GM12878 (cell line): ENCODE measurements around the gene NOVA2. TPM values are rescaled to one million over a fixed set of nuclear protein-coding genes. Genes with fewer than 3 reads are reported as not detected.

Experiments used
- GATAD2B ChIP-seq: fragments of 450-650 bp; conservative IDR thresholded peaks from 2 replicates; pipeline ENCODE4 v1.6.1; 2017; ENCODE audit warnings: low read depth, mild to moderate bottlenecking, moderate library complexity
- KLF5 ChIP-seq: fragments of 450-650 bp; IDR thresholded peaks from 2 replicates; pipeline ENCODE4 v1.6.1; 2014; ENCODE audit warnings: mild to moderate bottlenecking; ENCODE audit not compliant: partially characterized antibody
- MTA3 ChIP-seq: IDR thresholded peaks from 2 replicates; pipeline ENCODE4 v1.6.1; 2012; ENCODE audit warnings: low read length, inconsistent platforms, borderline replicate concordance
- RUNX3 ChIP-seq: IDR thresholded peaks from 2 replicates; pipeline ENCODE4 v1.6.1; 2012; ENCODE audit warnings: low read length, inconsistent platforms
- SPI1 ChIP-seq: IDR thresholded peaks from 2 replicates; pipeline ENCODE4 v1.6.1; 2011; ENCODE audit warnings: low read depth, mild to moderate bottlenecking, low read length, moderate library complexity, borderline replicate concordance; ENCODE audit not compliant: insufficient read depth
- polyA plus RNA-seq, 11 experiments: library from polyadenylated mRNA; depleted of rRNA in 4 of 11; unstranded in 6 of 11; stranded (reverse) in 5 of 11; fragments of >200 nt; fragmentation: Nextera tagmentation in 4 of 11; fragmentation: Illumina TruSeq in 1 of 11; extraction: Ambion mirVana in 4 of 11; extraction: Trizol in 1 of 11; gene quantifications; 1 replicate in 1 of 11; 2 replicates in 10 of 11; pipeline versions ENCODE4 v1.2.1 to v1.2.3, GENCODE V29; 2011 to 2016; ENCODE audit warnings: inconsistent platforms in 2 of 11, missing spikeins in 2 of 11, low read depth in 1 of 11
- total RNA-seq, 4 experiments: library from RNA; depleted of rRNA in 3 of 4; stranded (reverse); fragments of >200 nt in 3 of 4; fragmentation: Illumina TruSeq in 1 of 4; extraction: Trizol in 1 of 4; gene quantifications; 2 replicates each; pipeline versions ENCODE4 v1.2.1 to v1.2.3, GENCODE V29; 2013 to 2021
- TF ChIP-seq, protein P1 (sequence below): fragments of 450-650 bp; formaldehyde crosslinking; IDR thresholded peaks from 2 replicates; pipeline ENCODE4 v1.4.0; 2020; ENCODE audit warnings: mild to moderate bottlenecking, moderate library complexity
- TF ChIP-seq, protein P2 (sequence below): fragments of 450-650 bp; IDR thresholded peaks from 2 replicates; pipeline ENCODE4 v1.6.1; 2017; ENCODE audit warnings: mild to moderate bottlenecking, low read depth, inconsistent platforms; ENCODE audit not compliant: poor library complexity, severe bottlenecking

NOVA2 gene
- total and polyA plus RNA-seq, 10 of the 15 experiments (the other 5 are each of a cell fraction or from before 2014, with no cell fraction given) = under 0.01 to 0.44 (median 0.03) TPM; not detected in 4

DNA sequence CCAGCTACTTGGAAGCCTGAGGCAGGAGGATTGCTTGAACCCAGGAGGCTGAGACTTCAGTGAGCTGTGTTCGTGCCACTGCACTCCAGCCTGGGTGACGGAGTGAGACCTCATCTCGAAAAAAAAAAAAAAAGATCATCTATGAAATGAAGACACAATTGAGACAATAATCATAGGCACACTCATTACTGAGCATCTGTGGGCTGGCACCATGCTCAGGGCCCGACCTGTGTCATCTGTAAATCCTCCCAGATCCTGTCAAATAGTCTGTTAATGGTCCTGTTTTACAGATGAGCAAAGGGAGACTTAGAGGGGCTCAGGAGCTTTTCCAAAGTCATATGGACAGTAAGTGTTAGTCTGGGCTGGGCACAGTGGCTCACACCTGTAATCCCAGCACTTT, 54.9 kb downstream of the NOVA2 start (continued):
- TF ChIP-seq MTA3 (no peak), SPI1 (no peak), RUNX3 (no peak), GATAD2B (no peak), KLF5 (no peak)
- TF ChIP-seq, protein P1, sequence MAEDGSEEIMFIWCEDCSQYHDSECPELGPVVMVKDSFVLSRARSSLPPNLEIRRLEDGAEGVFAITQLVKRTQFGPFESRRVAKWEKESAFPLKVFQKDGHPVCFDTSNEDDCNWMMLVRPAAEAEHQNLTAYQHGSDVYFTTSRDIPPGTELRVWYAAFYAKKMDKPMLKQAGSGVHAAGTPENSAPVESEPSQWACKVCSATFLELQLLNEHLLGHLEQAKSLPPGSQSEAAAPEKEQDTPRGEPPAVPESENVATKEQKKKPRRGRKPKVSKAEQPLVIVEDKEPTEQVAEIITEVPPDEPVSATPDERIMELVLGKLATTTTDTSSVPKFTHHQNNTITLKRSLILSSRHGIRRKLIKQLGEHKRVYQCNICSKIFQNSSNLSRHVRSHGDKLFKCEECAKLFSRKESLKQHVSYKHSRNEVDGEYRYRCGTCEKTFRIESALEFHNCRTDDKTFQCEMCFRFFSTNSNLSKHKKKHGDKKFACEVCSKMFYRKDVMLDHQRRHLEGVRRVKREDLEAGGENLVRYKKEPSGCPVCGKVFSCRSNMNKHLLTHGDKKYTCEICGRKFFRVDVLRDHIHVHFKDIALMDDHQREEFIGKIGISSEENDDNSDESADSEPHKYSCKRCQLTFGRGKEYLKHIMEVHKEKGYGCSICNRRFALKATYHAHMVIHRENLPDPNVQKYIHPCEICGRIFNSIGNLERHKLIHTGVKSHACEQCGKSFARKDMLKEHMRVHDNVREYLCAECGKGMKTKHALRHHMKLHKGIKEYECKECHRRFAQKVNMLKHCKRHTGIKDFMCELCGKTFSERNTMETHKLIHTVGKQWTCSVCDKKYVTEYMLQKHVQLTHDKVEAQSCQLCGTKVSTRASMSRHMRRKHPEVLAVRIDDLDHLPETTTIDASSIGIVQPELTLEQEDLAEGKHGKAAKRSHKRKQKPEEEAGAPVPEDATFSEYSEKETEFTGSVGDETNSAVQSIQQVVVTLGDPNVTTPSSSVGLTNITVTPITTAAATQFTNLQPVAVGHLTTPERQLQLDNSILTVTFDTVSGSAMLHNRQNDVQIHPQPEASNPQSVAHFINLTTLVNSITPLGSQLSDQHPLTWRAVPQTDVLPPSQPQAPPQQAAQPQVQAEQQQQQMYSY (CRISPR knock-in tag) = no peak
- TF ChIP-seq, protein P2, sequence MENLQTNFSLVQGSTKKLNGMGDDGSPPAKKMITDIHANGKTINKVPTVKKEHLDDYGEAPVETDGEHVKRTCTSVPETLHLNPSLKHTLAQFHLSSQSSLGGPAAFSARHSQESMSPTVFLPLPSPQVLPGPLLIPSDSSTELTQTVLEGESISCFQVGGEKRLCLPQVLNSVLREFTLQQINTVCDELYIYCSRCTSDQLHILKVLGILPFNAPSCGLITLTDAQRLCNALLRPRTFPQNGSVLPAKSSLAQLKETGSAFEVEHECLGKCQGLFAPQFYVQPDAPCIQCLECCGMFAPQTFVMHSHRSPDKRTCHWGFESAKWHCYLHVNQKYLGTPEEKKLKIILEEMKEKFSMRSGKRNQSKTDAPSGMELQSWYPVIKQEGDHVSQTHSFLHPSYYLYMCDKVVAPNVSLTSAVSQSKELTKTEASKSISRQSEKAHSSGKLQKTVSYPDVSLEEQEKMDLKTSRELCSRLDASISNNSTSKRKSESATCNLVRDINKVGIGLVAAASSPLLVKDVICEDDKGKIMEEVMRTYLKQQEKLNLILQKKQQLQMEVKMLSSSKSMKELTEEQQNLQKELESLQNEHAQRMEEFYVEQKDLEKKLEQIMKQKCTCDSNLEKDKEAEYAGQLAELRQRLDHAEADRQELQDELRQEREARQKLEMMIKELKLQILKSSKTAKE = no peak
